Activated naive CD4-positive, alpha-beta T cell treated with anti-CD3 and anti-CD28 coated beads, Interleukin-2, amount 50 U/mL, for 72 hours (primary cell): ENCODE data around the gene ZGPAT. TPM values are rescaled to one million over a fixed set of nuclear protein-coding genes. Genes with fewer than 3 reads are reported as not detected.

ENCODE experiments used
- ATAC-seq, 2 donors: fragments of 150-1000 bp; cut with Tn5 transposase; 2 replicates each; pipeline ENCODE4 v1.10.0; 2021; ENCODE audit warnings: mild to moderate bottlenecking in 2 of 2, moderate library complexity in 2 of 2
- DNase-seq, 2 donors: peaks; one replicate each; pipeline ENCODE4 v3.0.0; 2021 to 2022; ENCODE audit warnings: low spot score in 2 of 2
- H3K27ac Mint-ChIP-seq, 2 donors: one replicate each; pipeline ENCODE4 v1.8.0; 2022; ENCODE audit warnings: mild to moderate bottlenecking in 2 of 2, mixed read lengths in 2 of 2
- H3K36me3 Mint-ChIP-seq, 2 donors: one replicate each; pipeline ENCODE4 v1.8.0; 2022; ENCODE audit warnings: mixed read lengths in 2 of 2
- H3K9me3 Mint-ChIP-seq, 2 donors: one replicate each; pipeline ENCODE4 v1.8.0; 2022; ENCODE audit warnings: mixed read lengths in 2 of 2
- total RNA-seq, 2 donors: library from RNA; stranded (reverse); gene quantifications; one replicate each; pipeline ENCODE4 v1.2.3, GENCODE V29; 2022

Gene ZGPAT
- total RNA-seq, 2 donors from 2014 or later: 12.5 to 24.0 TPM

- no peaks in the 10 kb centered on the region for H3K9me3 Mint-ChIP-seq
- H3K27ac Mint-ChIP-seq: no peak overlapping the region
- peaks cover 10 to 13% of the 10 kb centered on the region in 2 donors for H3K36me3 Mint-ChIP-seq
- DNase-seq: no peak
- ATAC-seq: no peak
Observed at GRCh38 chr20:63733579-63734081, 25.8 kb downstream of the ZGPAT start.

- H3K9me3 Mint-ChIP-seq: no peaks in the 10 kb centered on the region
- no peak overlapping the region for H3K27ac Mint-ChIP-seq
- no peak for DNase-seq
- no peak for ATAC-seq
- H3K36me3 Mint-ChIP-seq: peaks cover 10 to 11% of the 10 kb centered on the region in 2 donors
Observed at GRCh38 chr20:63734111-63734945, 26.5 kb downstream of the ZGPAT start.

- ATAC-seq: no peak
- Mint-ChIP-seq H3K9me3 (no peaks in the 10 kb centered on the region), H3K36me3 (peaks cover 7 to 10% of the 10 kb centered on the region in 2 donors), H3K27ac (no peak overlapping the region)
- DNase-seq: no peak
Observed at GRCh38 chr20:63734946-63735858, 27.4 kb downstream of the ZGPAT start.

DNA sequence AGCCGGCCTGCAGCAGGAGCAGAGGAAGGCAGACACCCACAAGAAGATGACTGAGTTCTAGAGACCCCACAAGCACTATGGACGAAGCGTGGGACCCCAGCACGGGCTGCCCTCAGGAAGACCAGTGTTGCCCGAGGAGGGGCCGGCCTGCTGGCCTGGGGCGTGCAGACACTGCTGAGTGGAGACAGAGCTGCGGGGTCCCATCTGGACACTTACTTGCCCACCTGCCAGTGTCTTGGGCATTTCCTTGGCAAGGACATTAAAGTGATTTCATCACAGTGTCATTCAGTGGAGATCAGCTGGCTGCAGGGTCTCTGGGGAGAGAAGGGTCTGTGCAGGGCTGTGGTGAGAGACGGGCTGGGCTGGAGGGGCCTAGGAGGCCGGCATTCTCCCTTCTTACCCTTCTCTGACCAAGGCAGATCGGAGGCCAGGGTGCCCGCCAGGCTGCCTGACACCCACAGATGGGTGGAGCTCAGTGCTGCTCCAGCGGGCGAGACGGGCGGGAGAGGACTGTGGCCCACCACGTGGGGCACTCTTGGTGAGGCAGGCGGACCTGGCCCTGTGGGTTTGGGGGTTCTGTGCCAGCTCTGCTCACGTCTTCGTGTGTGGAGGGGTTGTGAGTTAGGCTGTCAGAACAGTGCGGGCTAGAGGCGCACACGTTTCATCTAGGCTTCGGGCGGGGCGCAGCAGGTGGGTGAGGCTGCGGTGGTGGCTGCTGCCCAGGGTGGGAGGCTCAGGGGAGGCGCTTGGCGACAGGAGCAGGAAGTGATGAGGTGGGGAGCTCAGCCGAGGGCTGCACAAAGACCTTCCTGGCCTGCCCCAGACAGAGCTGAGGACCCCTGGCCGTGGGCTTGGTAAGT lies 28.2 kb downstream of the ZGPAT start, which contains the start of gene LIME1:
LIME1 (plus strand) TSS at position 806 of the 860 bp plus-strand sequence. CDS start 886 bp downstream, outside the sequence.
- Mint-ChIP-seq H3K9me3 (no peaks in the 10 kb centered on the region), H3K27ac (no peak within 1 kb of the TSS), H3K36me3 (peaks cover 7 to 10% of the 10 kb centered on the region in 2 donors)
- DNase-seq (peak in 1 of 2 donors; percentile 54), ATAC-seq (peak; percentile 11 to 33)

GRCh38 chr20:63736893-63737694 lies 29.3 kb downstream of the ZGPAT start:
- ATAC-seq (peak; percentile 39 to 46), DNase-seq (peak in 1 of 2 donors; percentile 55)
- Mint-ChIP-seq H3K27ac (no peak overlapping the region), H3K9me3 (no peaks in the 10 kb centered on the region), H3K36me3 (peaks cover 7 to 10% of the 10 kb centered on the region in 2 donors)

DNA sequence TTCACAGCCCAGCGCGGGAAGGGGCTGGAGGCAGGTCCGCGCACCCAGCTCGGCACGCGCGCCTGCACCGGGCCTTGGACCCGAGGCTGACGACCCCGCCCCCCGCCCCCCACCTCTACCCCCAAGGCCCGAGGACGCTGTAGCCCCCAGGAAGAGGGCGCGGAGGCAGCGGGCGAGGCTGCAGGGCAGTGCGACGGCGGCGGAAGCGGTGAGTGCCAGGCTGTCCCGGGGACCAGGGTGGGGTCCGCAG lies 29.8 kb downstream of the ZGPAT start:
- Mint-ChIP-seq H3K36me3 (peaks cover 7 to 10% of the 10 kb centered on the region in 2 donors), H3K9me3 (no peaks in the 10 kb centered on the region), H3K27ac (no peak overlapping the region)
- no peak for ATAC-seq
- no peak for DNase-seq

GRCh38 chr20:63737945-63738686 lies 30.3 kb downstream of the ZGPAT start:
- DNase-seq (no peak), ATAC-seq (peak in 1 of 2 donors; percentile 30)
- Mint-ChIP-seq H3K9me3 (no peaks in the 10 kb centered on the region), H3K36me3 (peaks cover 7 to 10% of the 10 kb centered on the region in 2 donors), H3K27ac (no peak overlapping the region)

DNA sequence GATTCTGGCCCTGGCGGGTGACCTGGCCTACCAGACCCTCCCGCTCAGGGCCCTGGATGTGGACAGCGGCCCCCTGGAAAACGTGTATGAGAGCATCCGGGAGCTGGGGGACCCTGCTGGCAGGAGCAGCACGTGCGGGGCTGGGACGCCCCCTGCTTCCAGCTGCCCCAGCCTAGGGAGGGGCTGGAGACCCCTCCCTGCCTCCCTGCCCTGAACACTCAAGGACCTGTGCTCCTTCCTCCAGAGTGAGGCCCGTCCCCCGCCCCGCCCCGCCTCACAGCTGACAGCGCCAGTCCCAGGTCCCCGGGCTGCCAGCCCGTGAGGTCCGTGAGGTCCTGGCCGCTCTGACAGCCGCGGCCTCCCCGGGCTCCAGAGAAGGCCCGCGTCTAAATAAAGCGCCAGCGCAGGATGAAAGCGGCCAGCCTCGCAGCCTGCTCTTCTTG lies 30.9 kb downstream of the ZGPAT start:
- DNase-seq (no peak), ATAC-seq (no peak)
- Mint-ChIP-seq H3K36me3 (peaks cover 5% of the 10 kb centered on the region in 2 donors), H3K9me3 (no peaks in the 10 kb centered on the region), H3K27ac (no peak overlapping the region)

- H3K27ac Mint-ChIP-seq: no peak within 1 kb of the TSS
- ATAC-seq: peak; percentile 71 to 72
- peak; percentile 71 to 78 for DNase-seq
- no peaks in the 10 kb centered on the region for H3K36me3 Mint-ChIP-seq
- no peaks in the 10 kb centered on the region for H3K9me3 Mint-ChIP-seq
Observed at GRCh38 chr20:63739130-63740069, 31.6 kb downstream of the ZGPAT start, which contains the start of gene SLC2A4RG. Gene SLC2A4RG (plus strand): TSS chr20:63739776. CDS start chr20:63739913, 137 bp downstream.

GRCh38 chr20:63740070-63740626 lies 32.3 kb downstream of the ZGPAT start:
- Mint-ChIP-seq H3K9me3 (no peaks in the 10 kb centered on the region), H3K27ac (no peak overlapping the region), H3K36me3 (no peaks in the 10 kb centered on the region)
- DNase-seq (no peak), ATAC-seq (peak; percentile 10 to 16)

DNA sequence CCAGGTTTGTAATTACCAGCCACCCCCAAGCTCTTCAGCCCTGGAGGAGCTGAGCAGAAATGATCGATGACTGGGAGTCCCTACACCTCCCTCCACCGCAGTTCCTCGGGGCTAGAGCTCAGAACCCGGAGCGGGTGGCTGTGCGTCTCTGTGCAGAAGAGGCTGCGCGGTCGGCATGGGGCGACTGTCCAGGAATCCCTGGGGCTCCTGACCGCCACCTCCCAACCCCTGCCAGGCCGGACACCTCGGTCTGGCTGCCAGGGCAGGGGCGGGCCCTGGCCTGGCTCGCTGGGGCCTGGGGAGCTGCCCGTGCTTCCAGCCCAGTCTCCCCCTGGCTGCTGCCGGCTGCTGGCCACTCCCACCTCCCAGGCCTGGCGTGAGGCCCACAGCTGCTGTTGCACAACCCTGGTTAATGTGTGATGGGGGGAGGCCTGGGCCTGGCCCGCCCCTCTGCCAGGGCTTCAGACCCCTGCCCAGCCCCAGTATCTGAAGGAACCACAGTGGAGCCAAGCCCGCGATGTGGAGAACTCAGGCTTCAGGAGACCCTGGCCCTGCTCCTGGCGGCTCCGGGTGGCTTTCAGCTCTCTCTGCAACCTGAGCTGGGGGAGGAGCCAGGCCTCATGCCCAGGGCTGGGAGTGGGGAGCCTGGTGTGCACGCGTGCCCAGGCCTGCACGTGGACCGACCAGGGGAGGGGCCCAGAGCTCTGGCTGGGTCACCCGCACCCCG lies 33.0 kb downstream of the ZGPAT start:
- Mint-ChIP-seq H3K27ac (no peak overlapping the region), H3K36me3 (no peaks in the 10 kb centered on the region), H3K9me3 (no peaks in the 10 kb centered on the region)
- peak in 1 of 2 donors; percentile 41 for DNase-seq
- ATAC-seq: peak in 1 of 2 donors; percentile 13

GRCh38 chr20:63741354-63741675 lies 33.5 kb downstream of the ZGPAT start:
- Mint-ChIP-seq H3K9me3 (no peaks in the 10 kb centered on the region), H3K27ac (no peak overlapping the region), H3K36me3 (no peaks in the 10 kb centered on the region)
- ATAC-seq: no peak
- DNase-seq: no peak

- Mint-ChIP-seq H3K27ac (no peak overlapping the region), H3K36me3 (no peaks in the 10 kb centered on the region), H3K9me3 (no peaks in the 10 kb centered on the region)
- DNase-seq (no peak), ATAC-seq (no peak)
Observed at GRCh38 chr20:63741676-63742380, 34.0 kb downstream of the ZGPAT start.
